NT2/D1 (cell line): ENCODE results near the gene HJURP.

Experiments used
- SUZ12 ChIP-seq: IDR thresholded peaks from 2 replicates; pipeline ENCODE4 v1.6.1; 2011; ENCODE audit not compliant: insufficient read length, insufficient read depth; ENCODE audit errors: extremely low read depth
- ZNF274 ChIP-seq: IDR thresholded peaks from 2 replicates; pipeline ENCODE4 v1.6.1; 2011; ENCODE audit warnings: mild to moderate bottlenecking, low read depth, low read length

GRCh38 chr2:233838251-233838650, 16.1 kb downstream of the HJURP start:
- TF ChIP-seq SUZ12 (no peak), ZNF274 (no peak)
